OCI-LY7 (cell line): ENCODE results near the gene BRSK2.

ENCODE experiments used
- CTCF ChIP-seq: fragments of 200-600 bp; sonication (generic); conservative IDR thresholded peaks from 2 replicates; pipeline ENCODE4 v1.5.1; 2014; ENCODE audit warnings: mild to moderate bottlenecking, antibody characterized with exemption, low read length, moderate library complexity, mixed read lengths
- EZH2phosphoT487 ChIP-seq: fragments of 200-600 bp; sonication (generic); IDR thresholded peaks from 2 replicates; pipeline ENCODE4 v1.6.1; 2018; ENCODE audit warnings: low read depth, borderline replicate concordance, mild to moderate bottlenecking, mixed run types, antibody characterized with exemption, low read length, moderate library complexity, mixed read lengths

- TF ChIP-seq CTCF (no peak), EZH2phosphoT487 (no peak)
These were observed 5.3 kb upstream of the BRSK2 start for GRCh38 chr11:1384199-1384970.
